ENCODE results near the gene TNP1. TPM values are rescaled to one million over a fixed set of nuclear protein-coding genes. Genes with fewer than 3 reads are reported as not detected.

TNP1 gene
- total and polyA plus RNA-seq, 2 experiments from 2014 or later: not detected

- no peak overlapping the region for H3K27ac ChIP-seq
- no peaks in the 10 kb centered on the region for H3K4me1 ChIP-seq (ENCODE audit: low read depth)
- no peaks in the 10 kb centered on the region for H3K27me3 ChIP-seq
- no peak overlapping the region for H3K4me3 ChIP-seq
- no peak for DNase-seq (ENCODE audit: low read depth in 1 of 2, low spot score in 1 of 2)
- TF ChIP-seq CTCF (IDR thresholded peaks at IDR 0.05; ENCODE audit: low read depth, low read length): no peak
- H3K36me3 ChIP-seq: no peaks in the 10 kb centered on the region
- no peaks in the 10 kb centered on the region for H3K9me3 ChIP-seq (ENCODE audit: low read depth)
Observed at GRCh38 chr2:216819766-216820165, 40.1 kb downstream of the TNP1 start.

- Histone ChIP-seq H3K36me3 (no peaks in the 10 kb centered on the region), H3K9me3 (ENCODE audit: low read depth) (no peaks in the 10 kb centered on the region), H3K27ac (no peak overlapping the region), H3K4me1 (ENCODE audit: low read depth) (no peaks in the 10 kb centered on the region), H3K27me3 (no peaks in the 10 kb centered on the region), H3K4me3 (no peak overlapping the region)
- no peak for DNase-seq (ENCODE audit: low read depth in 1 of 2, low spot score in 1 of 2)
- TF ChIP-seq CTCF (IDR thresholded peaks at IDR 0.05; ENCODE audit: low read depth, low read length): no peak
Observed at GRCh38 chr2:216819055-216819454, 40.8 kb downstream of the TNP1 start.

- Histone ChIP-seq H3K4me1 (ENCODE audit: low read depth) (no peaks in the 10 kb centered on the region), H3K27me3 (no peaks in the 10 kb centered on the region), H3K36me3 (no peaks in the 10 kb centered on the region), H3K9me3 (ENCODE audit: low read depth) (no peaks in the 10 kb centered on the region), H3K4me3 (no peak overlapping the region), H3K27ac (no peak overlapping the region)
- TF ChIP-seq CTCF (IDR thresholded peaks at IDR 0.05; ENCODE audit: low read depth, low read length): no peak
- DNase-seq (ENCODE audit: low read depth in 1 of 2, low spot score in 1 of 2): no peak
Observed at GRCh38 chr2:216810399-216811160, 49.3 kb downstream of the TNP1 start.

Other genes starting within 250 kb of the TNP1 start
- gene IGFBP2, start 226.6 kb downstream of the TNP1 start, total RNA-seq: 402 and 451 TPM in 2 replicates
- 476 and 569 TPM in 2 replicates for gene IGFBP2, start 226.6 kb downstream of the TNP1 start, polyA plus RNA-seq
- gene IGFBP5, start 164.5 kb downstream of the TNP1 start, total RNA-seq: 132 and 229 TPM in 2 replicates
- 28.0 and 35.2 TPM in 2 replicates for gene IGFBP5, start 164.5 kb downstream of the TNP1 start, polyA plus RNA-seq

All from cardiac muscle cell (in vitro differentiated cells and primary cell).